H9 (cell line): ENCODE data around the gene RPL36A. TPM values are rescaled to one million over a fixed set of nuclear protein-coding genes. Genes with fewer than 3 reads are reported as not detected.
A peak's percentile ranks its signal among the peaks of the same experiment; 100 is the strongest.

Experiments
- DNase-seq: peaks from one replicate; pipeline ENCODE4 v3.0.0-alpha.2; 2017
- H2AFZ ChIP-seq: one replicate; pipeline ENCODE4 v1.6.1; 2013; ENCODE audit warnings: mild to moderate bottlenecking, low read length, control low read depth, moderate library complexity
- H2AK5ac ChIP-seq: 2 replicates; pipeline ENCODE4 v1.6.1; 2013; ENCODE audit warnings: low read length, control low read depth, mixed read lengths; ENCODE audit not compliant: insufficient read length
- H2BK120ac ChIP-seq: one replicate; pipeline ENCODE4 v1.6.1; 2013; ENCODE audit warnings: low read depth, mild to moderate bottlenecking, low read length, control low read depth, inconsistent platforms; ENCODE audit not compliant: poor library complexity, severe bottlenecking
- H2BK12ac ChIP-seq: 2 replicates; pipeline ENCODE4 v1.6.1; 2013; ENCODE audit warnings: low read length, control low read depth, mixed read lengths, low read depth; ENCODE audit not compliant: insufficient read length
- H2BK15ac ChIP-seq: 2 replicates; pipeline ENCODE4 v1.6.1; 2013; ENCODE audit warnings: low read depth, low read length, control low read depth
- H2BK20ac ChIP-seq: one replicate; pipeline ENCODE4 v1.6.1; 2013; ENCODE audit warnings: low read depth, mild to moderate bottlenecking, low read length, control low read depth, inconsistent platforms; ENCODE audit not compliant: poor library complexity, severe bottlenecking
- H2BK5ac ChIP-seq: 2 replicates; pipeline ENCODE4 v1.6.1; 2013; ENCODE audit warnings: low read length, control low read depth, mixed read lengths; ENCODE audit not compliant: insufficient read length
- H3K14ac ChIP-seq: 2 replicates; pipeline ENCODE4 v1.6.1; 2013; ENCODE audit warnings: low read length, control low read depth; ENCODE audit not compliant: insufficient read depth
- H3K18ac ChIP-seq: 2 replicates; pipeline ENCODE4 v1.6.1; 2013; ENCODE audit warnings: low read depth, mild to moderate bottlenecking, mixed read lengths, low read length, control low read depth; ENCODE audit not compliant: insufficient read length
- H3K23ac ChIP-seq: 2 replicates; pipeline ENCODE4 v1.6.1; 2013; ENCODE audit warnings: low read length, control low read depth, mixed read lengths, low read depth; ENCODE audit not compliant: insufficient read length
- H3K23me2 ChIP-seq: 2 replicates; pipeline ENCODE4 v1.6.1; 2013; ENCODE audit warnings: low read depth, mild to moderate bottlenecking, mixed read lengths, low read length, control low read depth; ENCODE audit not compliant: insufficient read length, poor library complexity, severe bottlenecking
- H3K27ac ChIP-seq: 2 replicates; pipeline ENCODE4 v1.5.1; 2013; ENCODE audit warnings: low read length, control low read depth, mixed read lengths, low read depth; ENCODE audit not compliant: insufficient read length
- H3K27me3 ChIP-seq: 2 replicates; pipeline ENCODE4 v1.6.1; 2013; ENCODE audit warnings: low read length, control low read depth, inconsistent platforms; ENCODE audit not compliant: insufficient read depth
- H3K4ac ChIP-seq: 2 replicates; pipeline ENCODE4 v1.6.1; 2013; ENCODE audit warnings: low read depth, mild to moderate bottlenecking, control low read depth, inconsistent platforms, low read length, moderate library complexity
- H3K4me1 ChIP-seq: 2 replicates; pipeline ENCODE4 v1.6.1; 2013; ENCODE audit warnings: low read length, control low read depth, inconsistent platforms; ENCODE audit not compliant: insufficient read depth
- H3K4me2 ChIP-seq: 2 replicates; pipeline ENCODE4 v1.6.1; 2013; ENCODE audit warnings: low read length, control low read depth, mixed read lengths; ENCODE audit not compliant: insufficient read length, insufficient read depth
- H3K56ac ChIP-seq: 2 replicates; pipeline ENCODE4 v1.6.1; 2013; ENCODE audit warnings: low read depth, mild to moderate bottlenecking, mixed read lengths, low read length, control low read depth; ENCODE audit not compliant: insufficient read length
- H3K79me1 ChIP-seq: 2 replicates; pipeline ENCODE4 v1.6.1; 2013; ENCODE audit warnings: low read depth, mild to moderate bottlenecking, moderate library complexity, low read length, control low read depth, inconsistent platforms; ENCODE audit not compliant: insufficient read depth, poor library complexity, severe bottlenecking
- H3K79me2 ChIP-seq: 2 replicates; pipeline ENCODE4 v1.6.1; 2013; ENCODE audit warnings: low read length, control low read depth, inconsistent platforms; ENCODE audit not compliant: insufficient read depth
- H3K9ac ChIP-seq: 2 replicates; pipeline ENCODE4 v1.6.1; 2013; ENCODE audit warnings: low read length, control low read depth, mixed read lengths; ENCODE audit not compliant: insufficient read length; ENCODE audit errors: extremely low read depth
- H3K9me3 ChIP-seq: one replicate; pipeline ENCODE4 v1.6.1; 2013; ENCODE audit warnings: low read depth, low read length, inconsistent platforms; ENCODE audit not compliant: control insufficient read depth
- H3T11ph ChIP-seq: one replicate; pipeline ENCODE4 v1.6.1; 2013; ENCODE audit warnings: mild to moderate bottlenecking, low read length, control low read depth, inconsistent platforms
- H4K20me1 ChIP-seq: one replicate; pipeline ENCODE4 v1.6.1; 2013; ENCODE audit not compliant: control insufficient read depth, insufficient read length, insufficient read depth
- H4K5ac ChIP-seq: 2 replicates; pipeline ENCODE4 v1.6.1; 2013; ENCODE audit warnings: low read depth, mild to moderate bottlenecking, mixed read lengths, low read length, control low read depth; ENCODE audit not compliant: insufficient read length
- H4K8ac ChIP-seq: replicated peaks from 2 replicates; pipeline ENCODE4 v1.6.1; 2013; ENCODE audit warnings: low read length, control low read depth, mixed read lengths, low read depth; ENCODE audit not compliant: insufficient read length
- H4K91ac ChIP-seq: 2 replicates; pipeline ENCODE4 v1.6.1; 2013; ENCODE audit warnings: low read depth, mild to moderate bottlenecking, moderate library complexity, mixed read lengths, low read length, control low read depth; ENCODE audit not compliant: insufficient read length
- H3K27ac Mint-ChIP-seq, 3 experiments: 2 replicates in 2 of 3; 3 replicates in 1 of 3; pipeline ENCODE4 v1.8.0; 2020 to 2021; ENCODE audit warnings: mixed read lengths in 3 of 3, mild to moderate bottlenecking in 1 of 3, moderate library complexity in 1 of 3
- H3K27me3 Mint-ChIP-seq: 2 replicates; pipeline ENCODE4 v1.8.0; 2021; ENCODE audit warnings: low read depth, mild to moderate bottlenecking, moderate library complexity, mixed read lengths
- H3K36me3 Mint-ChIP-seq, 3 experiments: 2 replicates in 2 of 3; 3 replicates in 1 of 3; pipeline ENCODE4 v1.8.0; 2020 to 2021; ENCODE audit warnings: low read depth in 3 of 3, mixed read lengths in 3 of 3; ENCODE audit not compliant: insufficient read depth in 1 of 3
- H3K4me1 Mint-ChIP-seq, 2 experiments: 2 replicates each; pipeline ENCODE4 v1.8.0; 2020; ENCODE audit warnings: mixed read lengths in 2 of 2
- H3K4me3 Mint-ChIP-seq, 2 experiments: 2 replicates in 1 of 2; 3 replicates in 1 of 2; pipeline ENCODE4 v1.8.0; 2020 to 2021; ENCODE audit warnings: mild to moderate bottlenecking in 2 of 2, mixed read lengths in 2 of 2, moderate library complexity in 1 of 2
- H3K9me3 Mint-ChIP-seq, 2 experiments: 2 replicates in 1 of 2; 3 replicates in 1 of 2; pipeline ENCODE4 v1.8.0; 2020; ENCODE audit warnings: mild to moderate bottlenecking in 2 of 2, mixed read lengths in 2 of 2, moderate library complexity in 1 of 2
- WGBS: extraction: QIAGEN DNeasy Blood & Tissue Kit; methylation state at CpG from one replicate; pipeline ENCODE4 v1.1.7; 2013; ENCODE audit warnings: missing lambda C conversion rate, low lambda C conversion rate, mixed read lengths; ENCODE audit not compliant: insufficient read length; ENCODE audit errors: extremely low coverage; 5-methylcytosine and 5-hydroxymethylcytosine counted together
- total RNA-seq: library from RNA; stranded (reverse); gene quantifications from 2 replicates; pipeline ENCODE4 v1.2.1, GENCODE V29; 2021
- TF ChIP-seq, protein P1 (sequence below): fragments of 200-600 bp; sonication (generic); conservative IDR thresholded peaks from 3 replicates; pipeline ENCODE4 v1.8.0; 2021; ENCODE audit warnings: antibody characterized with exemption, mild to moderate bottlenecking

RPL36A gene
- total RNA-seq, 1 experiment from 2014 or later = 428 TPM

- Histone ChIP-seq H3K27ac (peak overlapping the region; percentile 57), H4K8ac (no peak overlapping the region), H3K18ac (no peak overlapping the region), H4K5ac (no peak overlapping the region), H2BK12ac (no peak overlapping the region), H2AK5ac (no peak overlapping the region), H3K14ac (no peak overlapping the region), H3K27me3 (no peaks in the 10 kb centered on the region), H3K23ac (no peak overlapping the region), H3K56ac (no peak overlapping the region), H2BK120ac (no peak overlapping the region), H3K4me2 (peak overlapping the region; percentile 75), H4K91ac (no peak overlapping the region), H3K23me2 (no peaks in the 10 kb centered on the region), H2BK20ac (no peak overlapping the region), H3K9me3 (peaks cover 25% of the 10 kb centered on the region), H2BK15ac (no peak overlapping the region), H3K79me1 (no peaks in the 10 kb centered on the region), H2BK5ac (no peak overlapping the region), H3K4me1 (no peaks in the 10 kb centered on the region; the same call in 1 of the 2 replicates), H4K20me1 (no peaks in the 10 kb centered on the region), H3K9ac (peak overlapping the region; percentile 97), H3K79me2 (no peaks in the 10 kb centered on the region), H3T11ph (no peak overlapping the region), H2AFZ (no peak overlapping the region), H3K4ac (no peak overlapping the region)
- WGBS = no CpG with 5 or more reads among the region's 6 CpGs
- TF ChIP-seq, protein P1, sequence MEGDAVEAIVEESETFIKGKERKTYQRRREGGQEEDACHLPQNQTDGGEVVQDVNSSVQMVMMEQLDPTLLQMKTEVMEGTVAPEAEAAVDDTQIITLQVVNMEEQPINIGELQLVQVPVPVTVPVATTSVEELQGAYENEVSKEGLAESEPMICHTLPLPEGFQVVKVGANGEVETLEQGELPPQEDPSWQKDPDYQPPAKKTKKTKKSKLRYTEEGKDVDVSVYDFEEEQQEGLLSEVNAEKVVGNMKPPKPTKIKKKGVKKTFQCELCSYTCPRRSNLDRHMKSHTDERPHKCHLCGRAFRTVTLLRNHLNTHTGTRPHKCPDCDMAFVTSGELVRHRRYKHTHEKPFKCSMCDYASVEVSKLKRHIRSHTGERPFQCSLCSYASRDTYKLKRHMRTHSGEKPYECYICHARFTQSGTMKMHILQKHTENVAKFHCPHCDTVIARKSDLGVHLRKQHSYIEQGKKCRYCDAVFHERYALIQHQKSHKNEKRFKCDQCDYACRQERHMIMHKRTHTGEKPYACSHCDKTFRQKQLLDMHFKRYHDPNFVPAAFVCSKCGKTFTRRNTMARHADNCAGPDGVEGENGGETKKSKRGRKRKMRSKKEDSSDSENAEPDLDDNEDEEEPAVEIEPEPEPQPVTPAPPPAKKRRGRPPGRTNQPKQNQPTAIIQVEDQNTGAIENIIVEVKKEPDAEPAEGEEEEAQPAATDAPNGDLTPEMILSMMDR = no peak
- Mint-ChIP-seq H3K4me1 (peaks cover 7 to 9% of the 10 kb centered on the region in 2 experiments; a peak in 2 of 4 replicates), H3K4me3 (peak overlapping the region; percentile 93 to 95), H3K27ac (peak overlapping the region; percentile 95 to 99 (median 97); a peak in 6 of 7 replicates), H3K9me3 (peaks cover 61 to 62% of the 10 kb centered on the region in 2 experiments), H3K36me3 (peaks cover 32 to 45% (median 43%) of the 10 kb centered on the region in 3 experiments), H3K27me3 (no peaks in the 10 kb centered on the region; the same call in 1 of the 2 replicates)
- DNase-seq = no peak
Measured at GRCh38 chrX:101391831-101392230, 1.0 kb downstream of the RPL36A start.
